SK-N-SH treated with all-trans-retinoic acid at 6 μM for 48 hours (cell line): ENCODE results near the gene CDK14.

Experiments used
- BACH2 ChIP-seq: fragments of 250-450 bp; sonication (Bioruptor Pico); IDR thresholded peaks from 2 replicates; pipeline ENCODE4 v1.9.0; 2021; ENCODE audit warnings: mild to moderate bottlenecking, borderline replicate concordance
- ZC3H10 ChIP-seq: fragments of 250-450 bp; sonication (Bioruptor Pico); IDR thresholded peaks from 2 replicates; pipeline ENCODE4 v1.5.1; 2021; ENCODE audit warnings: mild to moderate bottlenecking, moderate library complexity
- ZFP3 ChIP-seq: fragments of 250-450 bp; sonication (Bioruptor Pico); IDR thresholded peaks from 2 replicates; pipeline ENCODE4 v1.5.0; 2020; ENCODE audit warnings: mild to moderate bottlenecking, moderate library complexity
- ZNF565 ChIP-seq: fragments of 450-650 bp; formaldehyde crosslinking; conservative IDR thresholded peaks from 2 replicates; pipeline ENCODE4 v1.5.0; 2020; ENCODE audit warnings: low read depth, mild to moderate bottlenecking, moderate library complexity
- TF ChIP-seq, protein P1 (sequence below): fragments of 250-450 bp; sonication (Bioruptor Pico); IDR thresholded peaks from 2 replicates; pipeline ENCODE4 v1.8.0; 2020; ENCODE audit warnings: mild to moderate bottlenecking, moderate library complexity, borderline replicate concordance

DNA sequence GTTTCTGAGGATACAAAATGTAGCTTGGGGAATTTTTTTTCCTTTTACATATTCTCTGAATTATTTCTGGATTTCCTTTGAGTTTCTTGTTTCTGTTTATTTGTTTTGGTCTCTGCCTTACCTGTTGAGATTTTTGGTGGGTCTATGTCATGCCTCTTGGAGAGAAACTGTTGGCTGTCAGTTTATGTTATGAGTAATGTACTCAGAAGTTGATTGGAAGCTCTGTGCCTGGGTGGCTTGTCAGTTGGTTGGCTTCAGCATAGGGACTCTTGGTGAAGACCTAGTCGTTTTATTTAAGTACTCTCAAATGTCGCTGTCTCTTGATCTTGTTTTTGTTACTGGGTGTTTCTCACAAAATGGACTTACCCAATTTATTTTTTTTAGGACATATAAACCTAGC is 132.4 kb downstream of the CDK14 start:
- TF ChIP-seq ZFP3 (CRISPR knock-in tag): no peak
- no peak for TF ChIP-seq ZNF565 (CRISPR knock-in tag)
- no peak for TF ChIP-seq BACH2 (CRISPR knock-in tag)
- TF ChIP-seq ZC3H10: no peak
- TF ChIP-seq, protein P1, sequence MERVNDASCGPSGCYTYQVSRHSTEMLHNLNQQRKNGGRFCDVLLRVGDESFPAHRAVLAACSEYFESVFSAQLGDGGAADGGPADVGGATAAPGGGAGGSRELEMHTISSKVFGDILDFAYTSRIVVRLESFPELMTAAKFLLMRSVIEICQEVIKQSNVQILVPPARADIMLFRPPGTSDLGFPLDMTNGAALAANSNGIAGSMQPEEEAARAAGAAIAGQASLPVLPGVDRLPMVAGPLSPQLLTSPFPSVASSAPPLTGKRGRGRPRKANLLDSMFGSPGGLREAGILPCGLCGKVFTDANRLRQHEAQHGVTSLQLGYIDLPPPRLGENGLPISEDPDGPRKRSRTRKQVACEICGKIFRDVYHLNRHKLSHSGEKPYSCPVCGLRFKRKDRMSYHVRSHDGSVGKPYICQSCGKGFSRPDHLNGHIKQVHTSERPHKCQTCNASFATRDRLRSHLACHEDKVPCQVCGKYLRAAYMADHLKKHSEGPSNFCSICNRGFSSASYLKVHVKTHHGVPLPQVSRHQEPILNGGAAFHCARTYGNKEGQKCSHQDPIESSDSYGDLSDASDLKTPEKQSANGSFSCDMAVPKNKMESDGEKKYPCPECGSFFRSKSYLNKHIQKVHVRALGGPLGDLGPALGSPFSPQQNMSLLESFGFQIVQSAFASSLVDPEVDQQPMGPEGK (CRISPR knock-in tag): no peak
